UCSD-AML1 (cell line): Measurements from ENCODE around the gene SMYD1.

Source experiments
- DNase-seq: peaks from one replicate; lab custom pipeline; 2025; ENCODE audit not compliant: unreplicated experiment; lab: John Stamatoyannopoulos, UW

Gene SMYD1

GRCh38 chr2:88139203-88139702, 71.6 kb downstream of the SMYD1 start:
- DNase-seq, result no peak

GRCh38 chr2:88139804-88140203, 72.2 kb downstream of the SMYD1 start:
- no peak for DNase-seq

DNA sequence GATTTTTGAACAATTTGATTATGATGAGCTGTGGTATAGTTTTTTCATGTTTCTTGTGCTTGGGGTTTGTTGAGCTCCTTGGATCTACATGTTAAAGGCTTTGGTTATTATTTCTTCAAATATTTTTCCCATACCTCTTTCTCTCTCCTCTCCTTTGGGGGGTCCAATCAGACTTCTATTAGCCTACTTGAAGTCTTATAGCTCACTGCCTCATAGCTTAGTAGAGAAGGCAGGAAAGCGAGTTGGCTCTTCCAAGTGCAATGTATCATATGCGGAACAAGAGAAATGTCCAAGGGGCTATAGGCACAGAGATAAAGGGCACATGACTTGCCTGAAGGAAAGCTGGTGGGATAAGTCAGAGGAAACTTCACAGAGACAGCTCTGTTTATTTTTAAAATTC, 74.3 kb downstream of the SMYD1 start:
- no peak for DNase-seq

DNA sequence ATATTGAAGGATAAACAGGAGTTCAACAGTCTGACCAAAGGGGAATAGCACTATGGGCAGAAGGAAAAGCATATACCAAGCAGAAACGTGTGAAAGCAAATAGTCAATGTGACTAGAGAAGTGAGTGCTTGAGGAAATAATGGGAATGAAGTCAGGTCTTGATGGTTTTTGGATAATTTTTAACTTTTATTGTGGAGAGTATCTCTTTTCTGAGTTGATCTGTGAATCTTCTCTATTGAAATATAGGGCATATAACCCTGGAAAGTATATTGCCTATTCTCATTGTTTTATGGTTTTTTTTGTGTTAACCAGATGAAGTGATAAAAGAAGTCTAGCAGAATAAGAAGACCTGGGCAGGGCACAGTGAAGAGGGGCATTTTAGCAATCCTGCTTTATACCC, 76.6 kb downstream of the SMYD1 start:
- DNase-seq, result no peak

DNA sequence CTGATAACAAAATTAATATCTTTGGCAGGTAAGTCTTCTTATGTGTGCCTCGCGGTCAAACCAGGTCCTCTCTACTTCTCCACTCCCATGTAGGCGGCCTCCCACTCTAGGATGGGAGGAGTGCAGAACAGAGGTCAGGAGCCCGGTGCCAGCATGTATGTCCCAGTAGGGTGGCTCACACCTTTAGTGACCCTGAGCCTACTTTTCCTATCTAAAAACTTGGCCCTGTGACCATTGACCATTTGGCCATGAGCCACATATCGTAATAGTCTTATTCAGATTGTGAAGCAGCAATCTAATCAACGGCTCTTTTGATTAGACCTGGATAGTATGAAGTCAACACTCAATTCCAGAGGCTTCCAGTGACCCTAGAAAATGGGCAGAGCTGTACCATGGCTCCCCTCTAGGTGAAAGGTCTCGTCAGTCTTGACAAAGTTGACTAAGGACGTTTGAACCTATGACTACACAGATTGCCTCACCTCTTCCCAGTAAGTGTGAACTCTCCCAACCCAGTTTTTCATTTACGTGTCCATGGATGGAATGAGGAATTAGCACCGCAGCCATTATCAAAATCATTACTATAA, 77.4 kb downstream of the SMYD1 start:
- no peak for DNase-seq

DNA sequence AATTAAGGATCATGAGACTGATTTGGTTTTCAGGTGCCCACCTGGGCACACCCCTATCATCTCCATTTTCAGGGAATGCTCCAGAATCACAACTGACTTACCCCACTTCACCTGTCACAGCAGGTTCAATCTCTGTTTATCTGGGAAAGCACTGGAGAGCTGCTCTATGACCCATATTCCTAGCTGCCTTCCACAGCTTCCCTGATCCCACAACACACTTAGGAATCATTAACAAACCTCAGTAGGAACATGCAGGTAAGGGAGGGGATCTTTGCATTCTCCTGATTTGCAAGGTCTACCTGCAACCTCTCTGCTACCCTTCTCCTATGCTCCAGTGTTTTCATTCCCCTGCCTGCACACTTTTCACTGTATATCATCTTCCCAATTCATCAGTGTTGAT, 79.0 kb downstream of the SMYD1 start:
- no peak for DNase-seq

DNA sequence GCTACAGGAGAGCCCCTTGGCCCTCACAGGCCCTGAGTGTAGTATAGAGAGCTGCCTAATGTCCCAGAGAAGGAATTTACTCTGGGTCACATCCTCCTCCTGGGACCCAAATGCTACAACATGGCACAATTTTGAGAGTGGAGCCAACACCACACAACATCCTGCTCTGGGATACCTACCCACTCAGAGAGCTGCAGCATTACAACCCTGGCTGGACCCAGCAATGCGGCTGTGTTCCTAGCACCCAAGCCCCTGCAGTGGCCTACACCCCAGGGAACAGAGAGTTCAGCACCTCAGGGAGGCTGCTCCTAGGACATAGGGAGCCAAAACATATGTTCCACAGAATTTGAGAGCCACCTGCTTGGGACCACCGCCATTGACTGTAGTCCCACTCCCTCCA, 79.5 kb downstream of the SMYD1 start:
- no peak for DNase-seq

DNA sequence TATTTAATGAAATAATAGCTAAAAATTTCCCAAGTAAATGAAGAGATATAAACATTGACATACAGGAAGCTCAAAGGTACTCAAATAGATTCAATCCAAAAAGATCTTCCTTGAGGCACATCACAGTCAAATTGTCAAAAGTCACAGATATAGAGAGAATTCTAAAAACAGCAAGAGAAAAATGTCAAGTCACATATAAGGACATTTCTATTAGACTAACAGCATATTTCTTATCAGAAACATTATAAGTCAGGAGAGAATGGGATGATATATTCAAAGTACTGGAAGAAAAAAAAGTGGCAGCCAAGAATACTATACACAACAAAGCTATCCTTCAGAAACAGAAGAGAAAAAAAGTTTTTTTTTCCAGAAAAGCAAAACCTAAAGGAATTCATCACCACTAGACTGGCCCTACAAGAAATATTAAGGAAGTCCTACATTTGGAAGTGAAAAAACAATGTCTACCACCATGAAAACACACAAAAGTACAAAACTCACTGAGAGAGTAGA, 81.4 kb downstream of the SMYD1 start:
- no peak for DNase-seq

DNA sequence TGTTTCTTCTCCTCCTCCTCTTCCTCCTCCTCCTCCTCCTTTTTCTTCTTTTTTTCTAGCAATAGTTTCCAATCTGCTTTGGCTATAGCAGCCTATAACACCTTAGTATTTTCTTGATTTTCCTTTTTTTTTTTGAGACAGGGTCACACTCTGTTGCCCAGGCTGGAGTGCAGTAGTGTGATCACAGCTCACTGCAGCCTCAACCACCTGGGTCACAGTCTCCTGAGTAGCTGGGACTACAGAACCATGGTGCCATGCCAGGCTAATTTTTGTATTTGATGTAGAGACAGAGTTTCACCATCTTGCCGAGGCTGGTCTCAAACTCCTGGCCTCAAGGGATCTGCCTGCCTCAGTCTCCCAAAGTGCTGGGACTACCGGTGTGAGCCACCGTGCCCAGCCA, 91.9 kb downstream of the SMYD1 start:
- DNase-seq, result no peak

DNA sequence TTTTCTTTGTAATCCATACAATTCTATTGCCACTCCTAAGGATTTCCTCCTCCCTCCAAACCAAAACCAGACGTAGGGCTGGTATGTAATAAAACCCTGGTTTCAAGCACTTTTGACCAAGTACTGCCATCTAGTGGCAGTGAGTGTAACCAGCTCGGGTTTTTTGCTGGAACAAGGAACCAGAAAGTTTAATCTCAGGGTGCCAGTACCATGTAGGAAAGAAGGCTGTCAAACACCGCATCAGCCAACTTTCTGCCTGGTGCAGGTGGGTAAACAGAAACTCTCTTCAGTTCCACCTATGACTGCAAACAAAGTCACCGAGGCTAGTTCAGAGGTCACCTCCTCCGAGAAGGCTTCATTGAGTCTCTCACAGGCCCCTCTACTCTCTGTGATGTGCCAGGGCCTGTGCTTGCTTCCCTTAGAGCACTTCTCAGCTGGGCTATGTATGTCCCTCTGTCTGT, 92.4 kb downstream of the SMYD1 start:
- DNase-seq, result peak; percentile 31

DNA sequence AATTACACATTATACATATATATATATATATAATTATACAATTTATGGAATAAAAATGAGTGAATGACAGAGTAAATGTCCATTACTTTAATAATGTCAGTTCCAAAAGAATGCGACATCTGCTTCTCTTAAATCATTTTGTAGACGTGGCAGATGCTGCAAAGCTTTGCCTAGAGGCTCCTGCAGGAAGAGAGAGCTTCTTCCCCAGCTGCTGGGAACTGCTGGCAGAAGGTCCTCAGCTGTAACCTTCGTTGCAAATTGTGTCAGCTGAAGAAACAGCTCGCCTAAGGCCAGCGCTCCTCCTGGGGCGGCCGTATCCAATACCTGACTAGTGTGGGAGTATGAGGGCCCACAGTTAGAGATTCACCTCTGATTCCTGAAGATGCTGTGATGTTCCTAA, 92.9 kb downstream of the SMYD1 start:
- no peak for DNase-seq

GRCh38 chr2:88161446-88162244, 94.0 kb downstream of the SMYD1 start:
- DNase-seq, result no peak
